Stimulated activated CD4-positive, alpha-beta T cell treated with anti-CD3 and anti-CD28 coated beads, Interleukin-15, amount 100 ng/mL, for 1 hour (primary cell): ENCODE results near the gene BRAT1.
"Not testable (repeated sequence)": the region's sequence is repeated elsewhere in the genome, so short reads cannot be mapped to it uniquely, and the experiment has no call there.

Experiments
- DNase-seq, 2 donors: peaks; one replicate each; pipeline ENCODE4 v3.0.0-alpha.2; 2020; ENCODE audit warnings: low read depth in 1 of 2, low spot score in 1 of 2

Gene BRAT1

GRCh38 chr7:2564970-2565540, 9.7 kb upstream of the BRAT1 start:
- no peak for DNase-seq

- DNase-seq = not testable (repeated sequence)
Measured at GRCh38 chr7:2563955-2564354, 8.6 kb upstream of the BRAT1 start.

- peak in 1 of 2 donors; percentile 15 for DNase-seq
Measured at GRCh38 chr7:2559283-2559950, 4.1 kb upstream of the BRAT1 start.

- DNase-seq = peak; percentile 80 to 90
Measured at GRCh38 chr7:2558629-2559282, 3.4 kb upstream of the BRAT1 start, which contains the start of gene IQCE. TSS of gene IQCE (plus strand) at chr7:2558979. CDS start at chr7:2559182, 203 bp downstream.

GRCh38 chr7:2554661-2555111, 638 bp downstream of the BRAT1 start:
- no peak for DNase-seq

- DNase-seq = no peak
Measured at GRCh38 chr7:2553831-2554581, 1.3 kb downstream of the BRAT1 start.

- DNase-seq = no peak
Measured at GRCh38 chr7:2553108-2553507, 2.2 kb downstream of the BRAT1 start.

- no peak for DNase-seq
Measured at GRCh38 chr7:2551418-2551817, 3.9 kb downstream of the BRAT1 start.

- no peak for DNase-seq
Measured at GRCh38 chr7:2546776-2547586, 8.3 kb downstream of the BRAT1 start.

GRCh38 chr7:2545746-2546425, 9.4 kb downstream of the BRAT1 start:
- DNase-seq = no peak

GRCh38 chr7:2544541-2545188, 10.7 kb downstream of the BRAT1 start:
- no peak for DNase-seq

- DNase-seq = no peak
Measured at GRCh38 chr7:2542916-2543871, 12.1 kb downstream of the BRAT1 start.

GRCh38 chr7:2542011-2542915, 13.1 kb downstream of the BRAT1 start:
- no peak for DNase-seq

- DNase-seq = no peak
Measured at GRCh38 chr7:2541291-2542010, 13.9 kb downstream of the BRAT1 start.

- DNase-seq = no peak
Measured at GRCh38 chr7:2540641-2541051, 14.7 kb downstream of the BRAT1 start.

GRCh38 chr7:2540133-2540532, 15.2 kb downstream of the BRAT1 start:
- DNase-seq = no peak
